HL-60 (cell line): ENCODE data around the gene NFU1.

Source experiments
- DNase-seq, 2 experiments: peaks; one replicate each; pipeline ENCODE4 v3.0.0-alpha.2; 2010 to 2020; ENCODE audit warnings: low read depth in 1 of 2, low spot score in 1 of 2
- H3K27ac ChIP-seq: fragments of 250-450 bp; sonication (Bioruptor Pico); replicated peaks from 2 replicates; pipeline ENCODE4 v1.5.1; 2020; ENCODE audit warnings: mild to moderate bottlenecking, moderate library complexity
- H3K27me3 ChIP-seq: fragments of 250-450 bp; sonication (Bioruptor Pico); 2 replicates; pipeline ENCODE4 v1.5.1; 2021; ENCODE audit warnings: mild to moderate bottlenecking, moderate library complexity; ENCODE audit not compliant: insufficient read depth, poor library complexity, severe bottlenecking
- H3K4me3 ChIP-seq: replicated peaks from 2 replicates; pipeline ENCODE4 v1.5.1; 2011; ENCODE audit warnings: mild to moderate bottlenecking, control low read depth, low read length; ENCODE audit not compliant: insufficient read depth
- GABPA ChIP-seq: IDR thresholded peaks from 2 replicates; pipeline ENCODE4 v1.6.1; 2012; ENCODE audit warnings: low read depth
- POLR2AphosphoS5 ChIP-seq: IDR thresholded peaks from 2 replicates; pipeline ENCODE4 v1.6.1; 2012; ENCODE audit warnings: low read depth
- SPI1 ChIP-seq: IDR thresholded peaks from 2 replicates; pipeline ENCODE4 v1.6.1; 2012; ENCODE audit warnings: low read depth, mild to moderate bottlenecking, borderline replicate concordance
- TF ChIP-seq, protein P1 (sequence below): IDR thresholded peaks from one replicate; pipeline ENCODE4 v1.5.1; 2011; ENCODE audit warnings: low read length, control low read depth, inconsistent platforms; ENCODE audit not compliant: insufficient read depth
- TF ChIP-seq, protein P2 (sequence below): IDR thresholded peaks from 2 replicates; pipeline ENCODE4 v1.6.1; 2012; ENCODE audit warnings: low read depth; ENCODE audit not compliant: insufficient replicate concordance

The NFU1 gene

DNA sequence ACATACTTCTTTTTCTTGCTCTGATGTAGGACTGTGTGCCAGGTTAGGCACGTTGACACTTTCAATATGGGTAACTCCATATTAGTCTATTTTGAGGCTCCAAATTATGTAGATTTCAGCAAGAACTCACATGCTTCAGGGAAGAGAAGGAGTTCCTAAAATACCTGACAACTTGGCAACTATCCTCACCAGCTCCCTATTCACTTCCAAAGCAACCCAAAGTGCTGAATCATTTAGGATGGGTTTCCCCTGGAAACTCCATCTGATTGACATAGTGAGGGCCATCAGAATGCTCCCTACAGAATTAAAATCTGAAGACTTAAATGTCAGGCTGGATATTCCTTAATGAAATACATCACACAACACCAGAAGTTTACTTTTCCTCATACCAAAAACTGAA, 32.5 kb upstream of the NFU1 start:
- TF ChIP-seq GABPA: no peak
- TF ChIP-seq POLR2AphosphoS5: no peak
- TF ChIP-seq, protein P1, sequence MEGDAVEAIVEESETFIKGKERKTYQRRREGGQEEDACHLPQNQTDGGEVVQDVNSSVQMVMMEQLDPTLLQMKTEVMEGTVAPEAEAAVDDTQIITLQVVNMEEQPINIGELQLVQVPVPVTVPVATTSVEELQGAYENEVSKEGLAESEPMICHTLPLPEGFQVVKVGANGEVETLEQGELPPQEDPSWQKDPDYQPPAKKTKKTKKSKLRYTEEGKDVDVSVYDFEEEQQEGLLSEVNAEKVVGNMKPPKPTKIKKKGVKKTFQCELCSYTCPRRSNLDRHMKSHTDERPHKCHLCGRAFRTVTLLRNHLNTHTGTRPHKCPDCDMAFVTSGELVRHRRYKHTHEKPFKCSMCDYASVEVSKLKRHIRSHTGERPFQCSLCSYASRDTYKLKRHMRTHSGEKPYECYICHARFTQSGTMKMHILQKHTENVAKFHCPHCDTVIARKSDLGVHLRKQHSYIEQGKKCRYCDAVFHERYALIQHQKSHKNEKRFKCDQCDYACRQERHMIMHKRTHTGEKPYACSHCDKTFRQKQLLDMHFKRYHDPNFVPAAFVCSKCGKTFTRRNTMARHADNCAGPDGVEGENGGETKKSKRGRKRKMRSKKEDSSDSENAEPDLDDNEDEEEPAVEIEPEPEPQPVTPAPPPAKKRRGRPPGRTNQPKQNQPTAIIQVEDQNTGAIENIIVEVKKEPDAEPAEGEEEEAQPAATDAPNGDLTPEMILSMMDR: no peak
- TF ChIP-seq, protein P2, sequence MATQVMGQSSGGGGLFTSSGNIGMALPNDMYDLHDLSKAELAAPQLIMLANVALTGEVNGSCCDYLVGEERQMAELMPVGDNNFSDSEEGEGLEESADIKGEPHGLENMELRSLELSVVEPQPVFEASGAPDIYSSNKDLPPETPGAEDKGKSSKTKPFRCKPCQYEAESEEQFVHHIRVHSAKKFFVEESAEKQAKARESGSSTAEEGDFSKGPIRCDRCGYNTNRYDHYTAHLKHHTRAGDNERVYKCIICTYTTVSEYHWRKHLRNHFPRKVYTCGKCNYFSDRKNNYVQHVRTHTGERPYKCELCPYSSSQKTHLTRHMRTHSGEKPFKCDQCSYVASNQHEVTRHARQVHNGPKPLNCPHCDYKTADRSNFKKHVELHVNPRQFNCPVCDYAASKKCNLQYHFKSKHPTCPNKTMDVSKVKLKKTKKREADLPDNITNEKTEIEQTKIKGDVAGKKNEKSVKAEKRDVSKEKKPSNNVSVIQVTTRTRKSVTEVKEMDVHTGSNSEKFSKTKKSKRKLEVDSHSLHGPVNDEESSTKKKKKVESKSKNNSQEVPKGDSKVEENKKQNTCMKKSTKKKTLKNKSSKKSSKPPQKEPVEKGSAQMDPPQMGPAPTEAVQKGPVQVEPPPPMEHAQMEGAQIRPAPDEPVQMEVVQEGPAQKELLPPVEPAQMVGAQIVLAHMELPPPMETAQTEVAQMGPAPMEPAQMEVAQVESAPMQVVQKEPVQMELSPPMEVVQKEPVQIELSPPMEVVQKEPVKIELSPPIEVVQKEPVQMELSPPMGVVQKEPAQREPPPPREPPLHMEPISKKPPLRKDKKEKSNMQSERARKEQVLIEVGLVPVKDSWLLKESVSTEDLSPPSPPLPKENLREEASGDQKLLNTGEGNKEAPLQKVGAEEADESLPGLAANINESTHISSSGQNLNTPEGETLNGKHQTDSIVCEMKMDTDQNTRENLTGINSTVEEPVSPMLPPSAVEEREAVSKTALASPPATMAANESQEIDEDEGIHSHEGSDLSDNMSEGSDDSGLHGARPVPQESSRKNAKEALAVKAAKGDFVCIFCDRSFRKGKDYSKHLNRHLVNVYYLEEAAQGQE: no peak
- no peak for TF ChIP-seq SPI1
- no peak overlapping the region for H3K27ac ChIP-seq
- DNase-seq: no peak
- no peaks in the 10 kb centered on the region for H3K27me3 ChIP-seq
- H3K4me3 ChIP-seq: no peak overlapping the region

DNA sequence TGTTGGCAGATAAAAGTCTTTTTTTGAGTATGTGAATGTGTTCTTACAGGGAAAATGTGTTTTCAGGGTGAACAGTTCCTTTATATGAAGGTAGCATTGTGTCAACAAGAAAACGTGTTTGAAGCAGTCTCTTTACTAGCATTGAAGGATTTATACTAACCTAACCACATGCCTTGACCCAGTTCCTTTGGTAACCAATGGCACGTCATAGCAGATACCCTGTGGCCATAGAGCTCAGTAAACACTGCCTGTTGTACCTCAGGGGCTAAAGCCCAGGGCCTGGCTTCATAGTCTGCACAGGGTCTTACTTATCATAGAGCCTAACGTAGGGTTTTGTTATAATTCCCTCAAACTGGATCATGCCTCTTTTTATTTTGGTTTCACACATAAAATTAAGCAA, 32.1 kb upstream of the NFU1 start:
- H3K4me3 ChIP-seq: no peak overlapping the region
- TF ChIP-seq POLR2AphosphoS5: no peak
- no peak for TF ChIP-seq SPI1
- TF ChIP-seq, protein P1: no peak
- TF ChIP-seq, protein P2: no peak
- TF ChIP-seq GABPA: no peak
- H3K27ac ChIP-seq: no peak overlapping the region
- no peak for DNase-seq
- H3K27me3 ChIP-seq: no peaks in the 10 kb centered on the region

DNA sequence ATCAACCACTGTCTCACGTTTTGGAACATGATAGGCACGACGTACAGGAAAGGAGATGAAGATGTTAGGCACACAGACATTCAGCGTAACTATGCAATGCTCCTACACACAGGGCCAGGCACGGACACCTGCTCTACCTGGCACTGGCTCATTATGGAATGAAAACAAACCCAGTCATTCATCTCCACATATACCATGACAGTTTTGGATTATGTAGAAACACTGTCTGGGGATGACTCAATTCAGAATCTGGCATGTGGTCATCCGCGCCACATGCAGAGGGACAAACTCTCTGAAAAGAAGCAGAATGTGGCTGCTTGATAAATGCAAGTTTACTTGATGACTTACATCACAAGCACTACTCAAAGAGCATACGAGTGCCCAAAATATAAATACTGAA, 29.5 kb upstream of the NFU1 start:
- TF ChIP-seq POLR2AphosphoS5: no peak
- TF ChIP-seq, protein P1: no peak
- TF ChIP-seq, protein P2: no peak
- no peak for TF ChIP-seq SPI1
- no peak for TF ChIP-seq GABPA
- no peaks in the 10 kb centered on the region for H3K27me3 ChIP-seq
- DNase-seq: no peak
- no peak overlapping the region for H3K27ac ChIP-seq
- H3K4me3 ChIP-seq: no peak overlapping the region
